IMR-90 (cell line): Measurements from ENCODE around the gene C17orf107. TPM values are rescaled to one million over a fixed set of nuclear protein-coding genes. Genes with fewer than 3 reads are reported as not detected.
A peak's percentile ranks its signal among the peaks of the same experiment; 100 is the strongest.

Experiments used
- MXI1 ChIP-seq: IDR thresholded peaks from 2 replicates; pipeline ENCODE4 v1.6.1; 2012; ENCODE audit warnings: low read depth, mild to moderate bottlenecking, low read length, moderate library complexity, borderline replicate concordance
- POLR2A ChIP-seq: IDR thresholded peaks from 2 replicates; pipeline ENCODE4 v1.6.1; 2012; ENCODE audit warnings: mild to moderate bottlenecking, low read depth, low read length
- SMC3 ChIP-seq: fragments of 150-350 bp; IDR thresholded peaks from 2 replicates; pipeline ENCODE4 v1.6.1; 2016; ENCODE audit warnings: low read depth, mild to moderate bottlenecking, antibody characterized with exemption, low read length, moderate library complexity
- USF2 ChIP-seq: fragments of 150-350 bp; IDR thresholded peaks from 2 replicates; pipeline ENCODE4 v1.6.1; 2017; ENCODE audit warnings: mild to moderate bottlenecking, antibody characterized with exemption, low read length, low read depth
- polyA plus RNA-seq, 3 experiments: library from polyadenylated mRNA; depleted of rRNA; stranded (reverse); fragments of >200 nt; gene quantifications; 2 replicates each; pipeline ENCODE4 v1.2.3, GENCODE V29; 2012; ENCODE audit warnings: low replicate concordance in 1 of 3
- total RNA-seq: library from RNA; depleted of rRNA; stranded (reverse); fragments of >200 nt; gene quantifications from 2 replicates; pipeline ENCODE4 v1.2.3, GENCODE V29; 2012

Gene C17orf107
- total and polyA plus RNA-seq, 2 of the 4 experiments (the other 2 are of a cell fraction): 0.54 to 0.82 TPM

GRCh38 chr17:4948931-4949320, 49.6 kb downstream of the C17orf107 start (continued):
- TF ChIP-seq MXI1: 0 out of 2 replicates have a peak, but pooled peaks have one; percentile 36
- TF ChIP-seq USF2: peak; percentile 65
- TF ChIP-seq SMC3: no peak
- no peak; the same call in 1 of the 2 replicates for TF ChIP-seq POLR2A
